Urothelium cell line (cell line): ENCODE measurements around the gene SLC37A2.
"Not testable (repeated sequence)": the region's sequence is repeated elsewhere in the genome, so short reads cannot be mapped to it uniquely, and the experiment has no call there.

Experiments used
- DNase-seq: peaks from one replicate; pipeline ENCODE4 v3.0.0; 2011; ENCODE audit warnings: low spot score, mixed read lengths
- FAIRE-seq: peaks from 2 replicates; lab custom pipeline; 2011; peaks lifted over from hg19 to GRCh38; lab: Jason Lieb, UNC

Gene SLC37A2

GRCh38 chr11:125082611-125083311, 19.7 kb downstream of the SLC37A2 start:
- FAIRE-seq (no peak), DNase-seq (peak; percentile 51)

- DNase-seq (no peak), FAIRE-seq (no peak)
Measured at GRCh38 chr11:125083312-125084056, 20.4 kb downstream of the SLC37A2 start.

GRCh38 chr11:125084057-125084416, 20.9 kb downstream of the SLC37A2 start:
- no peak for FAIRE-seq
- no peak for DNase-seq

- no peak for FAIRE-seq
- no peak for DNase-seq
Measured at GRCh38 chr11:125084761-125085231, 21.7 kb downstream of the SLC37A2 start.

GRCh38 chr11:125085301-125086081, 22.4 kb downstream of the SLC37A2 start:
- DNase-seq: no peak
- FAIRE-seq: no peak

GRCh38 chr11:125086633-125087296, 23.7 kb downstream of the SLC37A2 start:
- FAIRE-seq (no peak), DNase-seq (no peak)

GRCh38 chr11:125088123-125088522, 25.0 kb downstream of the SLC37A2 start:
- FAIRE-seq (no peak), DNase-seq (no peak)

GRCh38 chr11:125088576-125089455, 25.7 kb downstream of the SLC37A2 start:
- DNase-seq (no peak), FAIRE-seq (no peak)

GRCh38 chr11:125089481-125089880, 26.4 kb downstream of the SLC37A2 start:
- not testable (repeated sequence) for FAIRE-seq, DNase-seq

- not testable (repeated sequence) for FAIRE-seq
Measured at GRCh38 chr11:125090151-125090550, 27.0 kb downstream of the SLC37A2 start.

GRCh38 chr11:125090816-125091215, 27.7 kb downstream of the SLC37A2 start:
- no peak for FAIRE-seq
- no peak for DNase-seq

More at GRCh38 chr11:125090151-125090550, 27.0 kb downstream of the SLC37A2 start:
- not testable (repeated sequence) for DNase-seq

GRCh38 chr11:125091247-125091876, 28.3 kb downstream of the SLC37A2 start:
- FAIRE-seq (no peak), DNase-seq (peak; percentile 55)

- no peak for DNase-seq
- FAIRE-seq: no peak
Measured at GRCh38 chr11:125091877-125092664, 29.0 kb downstream of the SLC37A2 start.

GRCh38 chr11:125092669-125093068, 29.6 kb downstream of the SLC37A2 start:
- FAIRE-seq: no peak
- DNase-seq: no peak

- FAIRE-seq: no peak
- no peak for DNase-seq
Measured at GRCh38 chr11:125093502-125093901, 30.4 kb downstream of the SLC37A2 start.

GRCh38 chr11:125094731-125095130, 31.6 kb downstream of the SLC37A2 start:
- no peak for FAIRE-seq
- no peak for DNase-seq

GRCh38 chr11:125100136-125100535, 37.0 kb downstream of the SLC37A2 start:
- no peak for FAIRE-seq

GRCh38 chr11:125101596-125101995, 38.5 kb downstream of the SLC37A2 start:
- no peak for FAIRE-seq

More at GRCh38 chr11:125100136-125100535, 37.0 kb downstream of the SLC37A2 start:
- no peak for DNase-seq

More at GRCh38 chr11:125101596-125101995, 38.5 kb downstream of the SLC37A2 start:
- DNase-seq: no peak
